ENCODE results near the gene SPTB. TPM values are rescaled to one million over a fixed set of nuclear protein-coding genes. Genes with fewer than 3 reads are reported as not detected.
"Not testable (repeated sequence)": the region's sequence is repeated elsewhere in the genome, so short reads cannot be mapped to it uniquely, and the experiment has no call there.

The SPTB gene
- total RNA-seq, 4 donors from 2014 or later = 123 to 554 (median 266) TPM

DNA sequence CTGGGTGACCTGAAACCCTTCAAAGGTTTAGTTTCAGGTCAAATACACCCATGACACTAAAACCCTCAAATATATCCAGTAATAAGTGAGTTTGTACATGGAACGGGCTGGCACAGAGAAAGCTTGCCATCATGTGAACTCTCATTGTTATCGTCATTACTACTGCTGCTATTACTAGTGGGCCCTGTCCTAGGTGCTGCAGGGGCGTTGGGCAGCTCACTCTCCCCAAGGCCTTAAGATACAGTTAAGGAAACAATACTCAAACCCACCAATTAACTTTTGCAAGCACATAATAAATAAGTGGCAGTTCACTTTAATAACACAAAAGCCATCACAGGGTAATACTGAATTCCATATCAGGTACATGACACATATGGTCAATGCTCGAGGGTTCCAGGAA lies 71.3 kb downstream of the SPTB start:
- intact Hi-C loops (cut with DNase I; ENCODE audit: low total_unique reads) (no loop called here), in situ Hi-C loops (cut with MboI; ENCODE audit: low sequenced_read_pairs in 4 of 4) (no loop called here)
- Histone ChIP-seq H3K27ac (peak overlapping the region in 2 of 4 donors; percentile 69 to 74), H3K9me3 (no peaks in the 10 kb centered on the region), H3K36me3 (peaks cover 0 to 16% of the 10 kb centered on the region in 2 donors), H3K4me1 (peaks cover 24 to 46% of the 10 kb centered on the region in 2 donors), H3K4me3 (no peak overlapping the region), H3K27me3 (no peaks in the 10 kb centered on the region)
- no peak for DNase-seq
- ATAC-seq = no peak
- no peak for TF ChIP-seq POLR2A (IDR thresholded peaks at IDR 0.05)
- TF ChIP-seq, protein P1, sequence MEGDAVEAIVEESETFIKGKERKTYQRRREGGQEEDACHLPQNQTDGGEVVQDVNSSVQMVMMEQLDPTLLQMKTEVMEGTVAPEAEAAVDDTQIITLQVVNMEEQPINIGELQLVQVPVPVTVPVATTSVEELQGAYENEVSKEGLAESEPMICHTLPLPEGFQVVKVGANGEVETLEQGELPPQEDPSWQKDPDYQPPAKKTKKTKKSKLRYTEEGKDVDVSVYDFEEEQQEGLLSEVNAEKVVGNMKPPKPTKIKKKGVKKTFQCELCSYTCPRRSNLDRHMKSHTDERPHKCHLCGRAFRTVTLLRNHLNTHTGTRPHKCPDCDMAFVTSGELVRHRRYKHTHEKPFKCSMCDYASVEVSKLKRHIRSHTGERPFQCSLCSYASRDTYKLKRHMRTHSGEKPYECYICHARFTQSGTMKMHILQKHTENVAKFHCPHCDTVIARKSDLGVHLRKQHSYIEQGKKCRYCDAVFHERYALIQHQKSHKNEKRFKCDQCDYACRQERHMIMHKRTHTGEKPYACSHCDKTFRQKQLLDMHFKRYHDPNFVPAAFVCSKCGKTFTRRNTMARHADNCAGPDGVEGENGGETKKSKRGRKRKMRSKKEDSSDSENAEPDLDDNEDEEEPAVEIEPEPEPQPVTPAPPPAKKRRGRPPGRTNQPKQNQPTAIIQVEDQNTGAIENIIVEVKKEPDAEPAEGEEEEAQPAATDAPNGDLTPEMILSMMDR (IDR thresholded peaks at IDR 0.05 in 4 of 5, conservative IDR thresholded peaks at IDR 0.05 in 1 of 5) = no peak

DNA sequence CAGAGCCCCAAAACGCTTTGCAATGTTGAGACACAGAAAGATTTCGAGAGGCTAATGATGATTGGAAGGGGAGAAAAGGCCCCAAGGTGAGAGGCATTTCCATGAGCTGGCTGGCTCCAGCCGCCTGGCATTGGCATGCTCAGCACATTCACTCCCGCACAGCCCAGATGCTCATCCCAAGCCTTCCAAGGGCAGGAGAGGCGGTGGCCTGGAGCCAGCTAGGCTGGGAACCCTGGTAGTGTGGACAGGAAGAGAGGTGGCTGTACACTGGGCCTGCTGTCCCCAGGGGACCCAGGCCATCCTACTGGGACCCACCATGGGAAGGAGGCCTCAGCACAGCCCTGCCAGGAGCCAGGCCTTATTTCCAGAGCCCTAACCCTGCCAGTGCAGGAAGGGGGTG lies 72.2 kb downstream of the SPTB start:
- intact Hi-C loops (cut with DNase I; ENCODE audit: low total_unique reads) (no loop called here), in situ Hi-C loops (cut with MboI; ENCODE audit: low sequenced_read_pairs in 4 of 4) (no loop called here)
- H3K4me1 ChIP-seq = peaks cover 24 to 40% of the 10 kb centered on the region in 2 donors
- H3K27ac ChIP-seq = peak overlapping the region; percentile 62 to 74 (median 70)
- no peak overlapping the region for H3K4me3 ChIP-seq
- no peaks in the 10 kb centered on the region for H3K9me3 ChIP-seq
- TF ChIP-seq, protein P1 (IDR thresholded peaks at IDR 0.05 in 4 of 5, conservative IDR thresholded peaks at IDR 0.05 in 1 of 5) = no peak
- TF ChIP-seq POLR2A (IDR thresholded peaks at IDR 0.05) = no peak
- H3K36me3 ChIP-seq = peaks cover 0 to 25% of the 10 kb centered on the region in 2 donors
- DNase-seq (peak in 1 of 2 donors; percentile 57), ATAC-seq (peak; percentile 18 to 55)
- H3K27me3 ChIP-seq = no peaks in the 10 kb centered on the region

DNA sequence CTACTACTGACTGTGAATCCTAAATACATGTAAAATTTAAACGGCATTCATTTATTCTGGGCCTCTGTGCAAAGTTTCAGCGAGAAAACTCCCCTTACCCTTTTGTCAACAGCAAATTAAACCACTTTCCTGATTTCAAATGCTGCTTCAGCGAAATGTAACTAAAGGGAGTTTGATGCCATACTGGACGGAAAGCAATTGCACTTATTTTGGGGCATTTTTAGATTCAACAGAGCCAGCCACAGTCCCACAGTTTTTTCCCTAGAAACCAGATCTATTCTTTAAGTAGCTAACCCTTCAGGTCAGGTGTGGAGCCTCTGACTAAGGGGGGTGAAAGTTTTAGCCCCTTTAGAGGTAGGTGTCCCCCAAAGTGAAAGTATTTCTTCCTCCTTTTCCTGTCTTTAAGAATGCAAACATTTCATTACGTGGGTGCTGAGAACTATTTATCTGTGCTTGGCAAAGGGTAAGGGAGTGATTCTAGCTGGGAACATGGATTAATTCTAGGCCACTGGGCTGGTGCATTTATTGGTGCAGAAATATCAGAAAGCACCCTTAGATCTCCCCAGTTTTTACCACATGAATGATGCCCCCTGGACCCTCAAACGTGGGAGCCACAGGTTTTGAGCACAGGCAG lies 72.7 kb downstream of the SPTB start:
- Histone ChIP-seq H3K4me1 (peaks cover 24 to 34% of the 10 kb centered on the region in 2 donors), H3K27me3 (no peaks in the 10 kb centered on the region), H3K27ac (peak overlapping the region; percentile 62 to 74 (median 70)), H3K9me3 (no peaks in the 10 kb centered on the region), H3K36me3 (peaks cover 0 to 26% of the 10 kb centered on the region in 2 donors), H3K4me3 (no peak overlapping the region)
- intact Hi-C loops (cut with DNase I; ENCODE audit: low total_unique reads) (no loop called here), in situ Hi-C loops (cut with MboI; ENCODE audit: low sequenced_read_pairs in 4 of 4) (no loop called here)
- no peak for DNase-seq
- ATAC-seq = peak in 1 of 2 donors; percentile 10
- TF ChIP-seq POLR2A (IDR thresholded peaks at IDR 0.05) = no peak
- TF ChIP-seq, protein P1 (IDR thresholded peaks at IDR 0.05 in 4 of 5, conservative IDR thresholded peaks at IDR 0.05 in 1 of 5) = no peak

DNA sequence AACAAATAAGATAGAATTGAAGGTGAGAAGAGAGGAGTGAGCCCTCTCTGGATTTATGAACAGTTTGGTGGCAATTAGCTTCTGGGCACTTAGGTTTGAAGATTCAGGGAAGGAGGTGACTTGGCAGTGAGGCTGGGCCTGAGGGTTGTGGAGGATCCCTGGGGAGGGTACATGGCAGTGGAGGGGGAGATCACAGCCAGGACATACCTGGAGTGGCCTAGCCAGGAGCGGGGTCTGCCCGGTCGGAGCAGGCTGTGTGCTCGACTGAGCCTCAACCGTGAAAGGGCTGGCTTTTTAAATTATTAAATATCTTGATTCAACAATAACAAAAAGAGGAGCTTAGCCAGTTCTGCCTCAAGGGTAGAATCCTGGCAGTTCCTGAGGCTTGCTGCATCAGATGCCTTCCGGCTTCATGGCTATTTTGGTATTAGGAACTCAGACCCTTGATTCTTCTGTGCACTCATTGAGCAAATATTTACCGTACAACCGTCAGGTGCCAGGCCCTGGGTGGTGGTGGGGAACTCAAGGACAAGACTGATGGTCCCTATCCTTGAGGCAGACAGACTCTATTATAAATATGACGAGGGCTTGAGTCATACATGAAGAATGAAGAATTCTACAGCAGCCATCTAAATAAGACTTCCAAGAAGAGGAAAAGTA lies 73.4 kb downstream of the SPTB start:
- H3K4me3 ChIP-seq = no peak overlapping the region
- ATAC-seq = peak; percentile 58 to 71
- no peaks in the 10 kb centered on the region for H3K27me3 ChIP-seq
- no peak for TF ChIP-seq POLR2A (IDR thresholded peaks at IDR 0.05)
- TF ChIP-seq, protein P1 (IDR thresholded peaks at IDR 0.05 in 4 of 5, conservative IDR thresholded peaks at IDR 0.05 in 1 of 5) = no peak
- intact Hi-C loops (cut with DNase I; ENCODE audit: low total_unique reads) = no loop called here
- H3K9me3 ChIP-seq = no peaks in the 10 kb centered on the region
- peak overlapping the region; percentile 62 to 74 (median 70) for H3K27ac ChIP-seq
- no peak for DNase-seq
- H3K4me1 ChIP-seq = peaks cover 24 to 30% of the 10 kb centered on the region in 2 donors
- peaks cover 0 to 29% of the 10 kb centered on the region in 2 donors for H3K36me3 ChIP-seq
- in situ Hi-C loops (cut with MboI; ENCODE audit: low sequenced_read_pairs in 4 of 4) = no loop called here

DNA sequence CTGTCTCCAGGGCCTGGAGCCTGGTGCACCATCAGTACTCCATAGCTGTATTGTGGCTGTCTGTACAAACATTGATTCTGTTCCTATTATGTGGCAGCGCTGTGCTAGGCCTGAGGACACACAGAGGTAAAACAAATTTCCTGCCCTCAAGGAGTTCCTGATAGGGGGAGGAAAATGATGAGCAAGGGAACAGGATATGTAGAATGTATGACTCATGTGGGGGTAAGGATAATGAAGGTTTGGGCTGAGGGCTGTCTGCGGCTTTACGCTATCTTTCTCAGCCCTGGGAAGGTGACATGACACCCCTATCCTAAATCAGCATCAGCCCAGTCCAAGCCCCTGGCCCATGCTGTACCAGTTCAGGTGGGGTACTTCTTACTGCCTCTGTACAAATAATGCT lies 74.1 kb downstream of the SPTB start:
- H3K27me3 ChIP-seq; DNase-seq; H3K9me3 ChIP-seq; H3K4me3 ChIP-seq; in situ Hi-C loops (cut with MboI; ENCODE audit: low sequenced_read_pairs in 4 of 4); ATAC-seq; intact Hi-C loops (cut with DNase I; ENCODE audit: low total_unique reads): not testable (repeated sequence)
- H3K4me1 ChIP-seq = peaks cover 24 to 29% of the 10 kb centered on the region in 2 donors
- H3K27ac ChIP-seq = peak overlapping the region; percentile 62 to 74 (median 70)
- peaks cover 0 to 36% of the 10 kb centered on the region in 2 donors for H3K36me3 ChIP-seq
